Measurements from ENCODE around the gene ANAPC5. TPM values are rescaled to one million over a fixed set of nuclear protein-coding genes. Genes with fewer than 3 reads are reported as not detected.

Gene ANAPC5
- total RNA-seq, 1 experiment from 2014 or later: 199 TPM

- H3K27me3 ChIP-seq (ENCODE audit: low read length): no peaks in the 10 kb centered on the region
- H3K4me3 ChIP-seq (ENCODE audit: low read length): peak overlapping the region; percentile 77
- no peaks in the 10 kb centered on the region for H3K9me3 ChIP-seq (ENCODE audit: low read length)
- no peaks in the 10 kb centered on the region for H3F3A ChIP-seq (ENCODE audit: low read length, unreplicated experiment)
- CTCF ChIA-PET: interaction anchor here (0.6 to 1.2 kb wide), 3 partner anchors 19 to 118 kb away, joined by 3 to 8 read pairs (median 8); no protein-coding TSS in a partner anchor
- peaks cover 40% of the 10 kb centered on the region for H3K79me2 ChIP-seq (ENCODE audit: low read length)
- H4K20me1 ChIP-seq (ENCODE audit: low read length): peaks cover 6% of the 10 kb centered on the region; the same call in 1 of the 2 replicates
- H3K9ac ChIP-seq (ENCODE audit: low read length): peak overlapping the region; percentile 94
- H3K9me2 ChIP-seq (replicated peaks; ENCODE audit: low read length): no peaks in the 10 kb centered on the region
- POLR2A ChIA-PET (ENCODE audit: unreplicated experiment): interaction anchor here (0.5 to 0.6 kb wide), 4 partner anchors 8 to 715 kb away, joined by 3 to 14 read pairs (median 6); partner anchors contain the start of gene POP5
- intact Hi-C loops (cut with micrococcal nuclease): no loop called here
- H3K4me2 ChIP-seq (ENCODE audit: low read length): peak overlapping the region; percentile 92
- peaks cover 12% of the 10 kb centered on the region for H3K4me1 ChIP-seq (ENCODE audit: insufficient read depth, low read length)
- H3K36me3 ChIP-seq (ENCODE audit: low read depth, low read length): no peaks in the 10 kb centered on the region
- DNase-seq (peak; percentile 21), ATAC-seq (peak; percentile 32)
- H3K27ac ChIP-seq (ENCODE audit: low read length): peak overlapping the region; percentile 21; the same call in 1 of the 2 replicates
- TF ChIP-seq EZH2 (IDR thresholded peaks at IDR 0.05; ENCODE audit: low read length, unreplicated experiment) (no peak), EZH2phosphoT487 (IDR thresholded peaks at IDR 0.05; ENCODE audit: borderline replicate concordance, low read length) (no peak), CTCF (conservative IDR thresholded peaks at IDR 0.05; ENCODE audit: low read depth, low read length) (no peak)
- H2AFZ ChIP-seq (ENCODE audit: low read length): peak overlapping the region; percentile 76
- BruUV-seq (replicated peaks): no TSS peak
These were observed 56.2 kb downstream of the ANAPC5 start for GRCh38 chr12:121295746-121296617.

- Histone ChIP-seq H3K27me3 (ENCODE audit: low read length) (no peaks in the 10 kb centered on the region), H4K20me1 (ENCODE audit: low read length) (peaks cover 6% of the 10 kb centered on the region; the same call in 1 of the 2 replicates), H3K9ac (ENCODE audit: low read length) (peak overlapping the region; percentile 94), H3K4me1 (ENCODE audit: insufficient read depth, low read length) (peaks cover 12% of the 10 kb centered on the region), H3K4me2 (ENCODE audit: low read length) (peak overlapping the region; percentile 92), H3K9me3 (ENCODE audit: low read length) (no peaks in the 10 kb centered on the region), H3K27ac (ENCODE audit: low read length) (no peak overlapping the region), H3K36me3 (ENCODE audit: low read depth, low read length) (no peaks in the 10 kb centered on the region), H3K9me2 (replicated peaks; ENCODE audit: low read length) (no peaks in the 10 kb centered on the region), H2AFZ (ENCODE audit: low read length) (0 out of 2 replicates have a peak overlapping the region, but pooled peaks have one; percentile 76), H3F3A (ENCODE audit: low read length, unreplicated experiment) (no peaks in the 10 kb centered on the region), H3K79me2 (ENCODE audit: low read length) (peaks cover 40% of the 10 kb centered on the region), H3K4me3 (ENCODE audit: low read length) (peak overlapping the region; percentile 77)
- POLR2A ChIA-PET (ENCODE audit: unreplicated experiment): interaction anchor here (0.6 kb wide), 1 partner anchor 18 kb away, joined by 3 read pairs; no protein-coding TSS in a partner anchor
- TF ChIP-seq EZH2phosphoT487 (IDR thresholded peaks at IDR 0.05; ENCODE audit: borderline replicate concordance, low read length) (no peak), EZH2 (IDR thresholded peaks at IDR 0.05; ENCODE audit: low read length, unreplicated experiment) (no peak), CTCF (conservative IDR thresholded peaks at IDR 0.05; ENCODE audit: low read depth, low read length) (no peak)
- BruUV-seq (replicated peaks): TSS peak; percentile 35
- DNase-seq (peak; percentile 28), ATAC-seq (peak; percentile 0)
- intact Hi-C loops (cut with micrococcal nuclease): no loop called here
- CTCF ChIA-PET: interaction anchor here (1.2 kb wide), 1 partner anchor 18 kb away, joined by 3 read pairs; no protein-coding TSS in a partner anchor
These were observed 57.0 kb downstream of the ANAPC5 start for GRCh38 chr12:121295116-121295745.
